Transverse colon (tissue), 4 donors: ENCODE measurements around the gene NUCB1. TPM values are rescaled to one million over a fixed set of nuclear protein-coding genes. Genes with fewer than 3 reads are reported as not detected.

Experiments used
- DNase-seq: peaks from one replicate; pipeline ENCODE4 v3.0.0-alpha.2; 2019
- H3K27ac ChIP-seq, 4 donors: fragments of 200-600 bp; sonication (generic); 2 replicates each; pipeline ENCODE4 v1.5.1; 2016 to 2018; ENCODE audit warnings: inconsistent platforms in 4 of 4
- H3K27me3 ChIP-seq: fragments of 200-600 bp; sonication (generic); 2 replicates; pipeline ENCODE4 v1.5.1; 2017; ENCODE audit warnings: inconsistent platforms
- H3K36me3 ChIP-seq, 4 donors: fragments of 200-600 bp; sonication (generic); 2 replicates each; pipeline ENCODE4 v1.5.1; 2017 to 2019; ENCODE audit warnings: inconsistent platforms in 4 of 4
- H3K4me1 ChIP-seq, 4 donors: fragments of 200-600 bp; sonication (generic); 2 replicates each; pipeline ENCODE4 v1.5.1; 2017 to 2020; ENCODE audit warnings: inconsistent platforms in 4 of 4
- H3K4me3 ChIP-seq, 4 donors: fragments of 200-600 bp; sonication (generic); 1 replicate in 1 of 4; 2 replicates in 3 of 4; pipeline versions ENCODE4 v1.5.1 to v1.6.1; 2017 to 2019; ENCODE audit warnings: inconsistent platforms in 4 of 4
- H3K9me3 ChIP-seq, 2 donors: fragments of 200-600 bp; sonication (generic); 2 replicates each; pipeline ENCODE4 v1.5.1; 2017 to 2019; ENCODE audit warnings: inconsistent platforms in 2 of 2
- EP300 ChIP-seq: sonication (generic); formaldehyde crosslinking; IDR thresholded peaks from one replicate; pipeline ENCODE4 v1.6.1; 2017; ENCODE audit warnings: antibody characterized with exemption, low read depth
- POLR2A ChIP-seq: fragments of 450-650 bp; IDR thresholded peaks from one replicate; pipeline ENCODE4 v1.6.1; 2016; ENCODE audit warnings: antibody characterized with exemption, mild to moderate bottlenecking, moderate library complexity
- POLR2AphosphoS5 ChIP-seq, 3 donors: sonication (generic); formaldehyde crosslinking; IDR thresholded peaks; one replicate each; pipeline ENCODE4 v1.6.1; 2016; ENCODE audit warnings: antibody characterized with exemption in 3 of 3
- WGBS, 2 donors: methylation state at CpG; one replicate each; pipeline ENCODE4 v1.1.5; 2018; ENCODE audit warnings: low coverage in 1 of 2; 5-methylcytosine and 5-hydroxymethylcytosine counted together
- in situ Hi-C, 4 donors: fragments of 200-750 bp; cut with MboI; loops; one replicate each; pipeline versions ENCODE4 v1.15.0 to v1.15.1; 2017; ENCODE audit warnings: low sequenced_read_pairs in 3 of 4, low pct_ligation_motif_present in 1 of 4, low pct_unique_long_range_greater_than_20kb in 1 of 4
- intact Hi-C: fragments of 100-400 bp; cut with DNase I; formaldehyde crosslinking; loops from one replicate; pipeline ENCODE4 v1.15.1; 2023; ENCODE audit warnings: low total_unique reads
- total RNA-seq, 4 donors: library from RNA; depleted of rRNA; stranded (reverse); fragments of >200 nt; gene quantifications; one replicate each; pipeline ENCODE4 v1.1.0, GENCODE V29; 2016
- TF ChIP-seq, protein P1 (sequence below), 5 experiments: fragments of 200-600 bp in 3 of 5; fragments of 450-650 bp in 2 of 5; sonication (generic) in 3 of 5; IDR thresholded peaks; 1 replicate in 2 of 5; 2 replicates in 3 of 5; pipeline ENCODE4 v1.5.1; 2016 to 2017; ENCODE audit warnings: antibody characterized with exemption in 5 of 5, inconsistent platforms in 3 of 5, mild to moderate bottlenecking in 2 of 5, moderate library complexity in 1 of 5

Gene NUCB1
- 100 to 1,000 TPM; 135 to 196 (median 174) TPM for total RNA-seq

DNA sequence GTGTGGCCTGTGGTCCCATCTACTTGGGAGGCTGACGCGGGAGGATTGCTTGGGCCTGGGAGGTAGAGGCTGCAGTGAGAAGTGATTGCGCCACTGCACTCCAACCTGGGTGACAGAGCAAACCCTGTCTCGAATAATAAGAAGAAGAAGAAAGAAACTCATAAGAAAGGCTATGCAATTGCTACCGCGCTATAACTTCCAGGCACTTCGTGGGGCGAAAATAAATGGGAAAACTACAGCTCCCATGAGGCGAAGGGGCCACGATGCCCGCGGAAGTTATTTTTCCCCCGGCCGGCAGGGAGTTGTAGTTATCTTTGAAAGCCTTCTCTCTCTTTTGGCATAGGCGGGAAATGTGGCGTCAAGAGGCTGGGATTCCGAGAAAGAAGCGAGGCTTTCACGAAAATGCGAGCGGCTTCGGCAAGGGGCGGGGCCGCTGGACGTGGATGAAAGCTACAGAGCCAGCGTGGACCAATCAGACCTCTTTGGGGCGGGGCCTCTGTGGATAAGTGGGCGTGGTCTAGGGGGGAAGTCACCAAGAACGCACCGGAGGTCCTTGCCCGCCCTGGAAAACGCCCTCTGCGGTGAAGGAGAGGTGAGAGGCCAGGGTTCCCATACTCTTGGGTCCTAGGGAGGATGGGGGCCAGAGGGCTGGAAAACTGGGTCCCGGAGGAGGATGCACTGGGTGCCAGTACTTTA is at the start of gene NUCB1:
Gene NUCB1 (plus strand): TSS at position 532 of the 696 bp plus-strand sequence. CDS start 485 bp downstream, outside the sequence.
- TF ChIP-seq POLR2AphosphoS5 (IDR thresholded peaks at IDR 0.05) = peak; percentile 69 to 90 (median 82)
- TF ChIP-seq, protein P1, sequence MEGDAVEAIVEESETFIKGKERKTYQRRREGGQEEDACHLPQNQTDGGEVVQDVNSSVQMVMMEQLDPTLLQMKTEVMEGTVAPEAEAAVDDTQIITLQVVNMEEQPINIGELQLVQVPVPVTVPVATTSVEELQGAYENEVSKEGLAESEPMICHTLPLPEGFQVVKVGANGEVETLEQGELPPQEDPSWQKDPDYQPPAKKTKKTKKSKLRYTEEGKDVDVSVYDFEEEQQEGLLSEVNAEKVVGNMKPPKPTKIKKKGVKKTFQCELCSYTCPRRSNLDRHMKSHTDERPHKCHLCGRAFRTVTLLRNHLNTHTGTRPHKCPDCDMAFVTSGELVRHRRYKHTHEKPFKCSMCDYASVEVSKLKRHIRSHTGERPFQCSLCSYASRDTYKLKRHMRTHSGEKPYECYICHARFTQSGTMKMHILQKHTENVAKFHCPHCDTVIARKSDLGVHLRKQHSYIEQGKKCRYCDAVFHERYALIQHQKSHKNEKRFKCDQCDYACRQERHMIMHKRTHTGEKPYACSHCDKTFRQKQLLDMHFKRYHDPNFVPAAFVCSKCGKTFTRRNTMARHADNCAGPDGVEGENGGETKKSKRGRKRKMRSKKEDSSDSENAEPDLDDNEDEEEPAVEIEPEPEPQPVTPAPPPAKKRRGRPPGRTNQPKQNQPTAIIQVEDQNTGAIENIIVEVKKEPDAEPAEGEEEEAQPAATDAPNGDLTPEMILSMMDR (IDR thresholded peaks at IDR 0.05) = peak in 3 of 5 experiments; percentile 16 to 53 (median 28)
- TF ChIP-seq EP300 = peak; percentile 89
- peak; percentile 73 for TF ChIP-seq POLR2A
- H3K27me3 ChIP-seq = no peaks in the 10 kb centered on the region
- no peaks in the 10 kb centered on the region for H3K36me3 ChIP-seq
- H3K27ac ChIP-seq = peak within 1 kb of the TSS; percentile 87 to 98 (median 93)
- in situ Hi-C loops = no loop called here
- no peaks in the 10 kb centered on the region for H3K9me3 ChIP-seq
- 9 to 10% methylated on average over 23 to 32 of the region's 34 CpGs for WGBS, 2 donors
- DNase-seq = peak; percentile 99
- H3K4me3 ChIP-seq = peak within 1 kb of the TSS; percentile 64 to 99 (median 84)
- intact Hi-C loops = loop anchor here (10.0 kb wide), 1 partner anchor 65 kb away; the partner anchor contains the start of gene FTL
- H3K4me1 ChIP-seq = peaks cover 18 to 39% (median 22%) of the 10 kb centered on the region in 4 donors

DNA sequence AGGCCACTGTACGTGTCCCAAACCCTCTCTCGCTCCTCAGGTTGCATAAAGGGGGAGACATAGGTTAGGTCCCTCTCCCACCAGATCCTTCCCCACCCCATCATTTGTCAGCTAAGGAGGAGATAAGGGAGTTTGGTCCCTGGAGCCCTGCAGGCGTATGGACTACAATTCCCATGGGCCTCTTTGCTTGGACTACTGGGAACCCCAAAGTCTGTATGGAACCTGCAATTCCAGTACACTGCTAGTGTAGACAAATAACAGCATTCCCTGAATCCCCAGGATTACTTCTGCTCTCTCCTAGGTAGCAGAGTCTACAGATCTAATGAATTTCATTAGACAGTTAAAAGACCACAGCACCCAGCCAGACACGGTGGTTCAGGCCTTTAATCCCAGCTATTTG is 47.8 kb upstream of the NUCB1 start:
- Histone ChIP-seq H3K36me3 (no peaks in the 10 kb centered on the region), H3K4me1 (no peaks in the 10 kb centered on the region), H3K27ac (no peak overlapping the region), H3K9me3 (no peaks in the 10 kb centered on the region), H3K4me3 (no peak overlapping the region), H3K27me3 (no peaks in the 10 kb centered on the region)
- DNase-seq = no peak
- 96% methylated on average over 4 of the region's 4 CpGs; no CpG with 5 or more reads in 1 of the 2 donors for WGBS, 2 donors
- in situ Hi-C loops = loop anchor here in 1 of 4 donors (25.0 kb wide), 1 partner anchor 110 kb away; the partner anchor contains the start of genes BAX and FTL
- TF ChIP-seq, protein P1 (IDR thresholded peaks at IDR 0.05) = no peak
- TF ChIP-seq POLR2AphosphoS5 (IDR thresholded peaks at IDR 0.05) (no peak), POLR2A (no peak), EP300 (no peak)
- intact Hi-C loops = no loop called here

DNA sequence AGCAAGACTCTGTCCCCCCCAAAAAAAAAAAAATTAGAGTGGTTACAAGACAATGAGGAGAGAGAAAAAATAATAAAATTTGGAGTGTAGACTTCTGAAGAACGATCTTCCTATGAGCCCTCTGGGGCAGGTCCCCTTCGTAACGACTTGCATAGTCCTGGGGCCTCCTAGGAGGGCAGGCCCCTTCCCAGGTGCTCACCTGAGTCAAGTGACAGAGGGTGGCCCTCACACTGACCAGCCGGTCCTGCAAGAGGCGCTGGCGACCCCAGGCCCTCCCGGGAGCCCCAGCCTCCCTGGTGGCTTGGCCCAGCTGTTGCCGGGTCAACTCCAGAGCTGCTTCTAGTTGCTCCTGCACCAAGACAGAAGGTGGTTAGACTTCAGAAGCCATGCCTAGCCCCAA is 46.6 kb upstream of the NUCB1 start:
- WGBS, 2 donors = 90% methylated on average over 7 of the region's 8 CpGs; no CpG with 5 or more reads in 1 of the 2 donors
- no peaks in the 10 kb centered on the region for H3K4me1 ChIP-seq
- H3K27me3 ChIP-seq = no peaks in the 10 kb centered on the region
- no peak overlapping the region for H3K4me3 ChIP-seq
- TF ChIP-seq POLR2A (no peak), POLR2AphosphoS5 (IDR thresholded peaks at IDR 0.05) (no peak), EP300 (no peak)
- TF ChIP-seq, protein P1 (IDR thresholded peaks at IDR 0.05) = no peak
- intact Hi-C loops (no loop called here), in situ Hi-C loops (loop anchor here in 1 of 4 donors (25.0 kb wide), 1 partner anchor 109 kb away; the partner anchor contains the start of genes BAX and FTL)
- H3K36me3 ChIP-seq = no peaks in the 10 kb centered on the region
- DNase-seq = no peak
- no peak overlapping the region for H3K27ac ChIP-seq
- no peaks in the 10 kb centered on the region for H3K9me3 ChIP-seq

DNA sequence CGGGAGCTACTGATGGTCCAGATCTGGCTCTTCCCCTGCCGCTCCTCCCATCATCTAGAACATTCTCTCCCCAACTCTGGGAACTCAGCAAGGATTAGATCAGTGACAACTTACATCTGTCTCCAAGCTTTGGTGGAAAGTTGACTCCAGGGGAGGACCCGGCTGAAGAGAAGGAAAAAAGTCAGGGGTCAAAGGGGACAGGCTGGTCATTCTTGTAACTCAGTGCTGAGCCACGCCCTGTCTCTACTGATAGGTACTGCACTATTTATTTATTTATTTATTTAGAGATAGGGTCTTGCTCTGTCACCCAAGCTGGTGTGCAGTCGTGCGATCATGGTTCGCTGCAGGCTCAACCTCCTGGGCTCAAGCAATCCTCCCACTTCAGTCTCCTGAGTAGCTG is 46.0 kb upstream of the NUCB1 start:
- DNase-seq = no peak
- in situ Hi-C loops = loop anchor here in 1 of 4 donors (25.0 kb wide), 1 partner anchor 108 kb away; the partner anchor contains the start of genes BAX and FTL
- H3K4me3 ChIP-seq = no peak overlapping the region
- no peaks in the 10 kb centered on the region for H3K27me3 ChIP-seq
- no peak overlapping the region for H3K27ac ChIP-seq
- no peaks in the 10 kb centered on the region for H3K9me3 ChIP-seq
- H3K36me3 ChIP-seq = no peaks in the 10 kb centered on the region
- TF ChIP-seq POLR2AphosphoS5 (IDR thresholded peaks at IDR 0.05) = no peak
- intact Hi-C loops = no loop called here
- 91 to 100% methylated on average over 1 to 7 of the region's 7 CpGs for WGBS, 2 donors
- no peaks in the 10 kb centered on the region for H3K4me1 ChIP-seq
